ENCODE data around the gene DUSP22.

Gene DUSP22

GRCh38 chr6:397604-398003 lies 105.3 kb downstream of the DUSP22 start:
- no peak for DNase-seq

GRCh38 chr6:398065-398464 lies 105.8 kb downstream of the DUSP22 start:
- DNase-seq = no peak

DNA sequence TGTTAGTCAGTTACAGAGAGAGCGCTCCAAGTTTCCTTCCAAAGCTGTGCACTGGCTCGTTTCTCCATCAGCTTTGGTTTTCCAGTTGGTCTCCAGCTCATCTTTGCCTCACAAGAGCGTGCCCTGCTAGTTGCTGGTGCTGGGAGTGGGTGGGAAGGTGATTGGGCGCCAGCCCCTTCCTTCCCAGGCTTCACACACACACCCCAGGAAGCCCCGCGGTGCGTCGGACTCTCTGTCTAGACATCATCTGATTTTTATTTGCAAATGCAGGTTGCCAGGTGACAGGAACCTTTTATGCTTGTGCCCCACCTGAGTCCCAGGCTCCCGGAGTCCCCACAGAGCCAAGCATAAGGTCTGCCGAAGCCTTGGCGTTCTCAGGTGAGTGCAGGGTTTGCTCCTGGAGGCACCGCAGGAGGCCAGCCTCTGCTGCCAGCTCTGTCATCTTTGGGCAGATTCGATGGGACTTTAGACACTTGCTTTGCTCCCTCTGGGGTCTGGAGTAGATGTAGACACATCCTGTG lies 106.3 kb downstream of the DUSP22 start:
- DNase-seq = no peak

DNA sequence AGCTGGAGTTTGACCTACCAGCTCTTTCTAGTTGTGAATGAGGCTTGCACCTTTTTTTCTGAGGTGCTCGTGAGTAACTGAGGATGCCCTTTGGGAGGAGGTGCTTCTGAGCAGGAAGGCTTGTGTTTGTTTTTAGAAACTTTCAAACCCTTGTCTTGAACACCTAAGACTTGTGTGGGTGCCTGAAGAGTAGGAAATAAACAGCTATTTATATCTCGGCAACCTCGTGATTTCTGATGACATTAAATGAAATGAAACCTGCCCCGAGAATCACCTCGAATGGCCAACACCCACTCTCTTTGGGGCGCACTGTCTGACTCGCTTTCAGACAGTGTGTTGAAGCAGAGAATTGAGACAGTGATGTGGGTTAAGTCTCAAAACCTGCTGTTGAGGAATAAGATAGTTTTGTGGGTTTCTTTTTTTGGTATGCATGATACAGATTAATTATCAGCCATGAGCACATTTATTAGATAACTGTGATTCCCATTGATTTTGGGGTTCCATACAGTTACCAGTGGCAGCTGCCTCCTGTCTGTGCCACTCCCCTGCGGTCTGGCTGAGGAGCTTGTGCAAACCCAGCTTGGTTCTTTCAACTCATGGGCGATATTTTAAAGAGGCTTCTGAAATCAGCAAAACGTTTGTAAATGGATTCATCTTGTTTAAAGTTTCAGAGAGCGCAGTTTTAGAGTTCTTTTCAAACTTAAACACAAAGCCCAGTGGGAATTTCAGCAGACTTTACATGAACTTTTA lies 107.7 kb downstream of the DUSP22 start:
- DNase-seq = no peak

GRCh38 chr6:400815-401214 lies 108.5 kb downstream of the DUSP22 start:
- no peak for DNase-seq
